Stimulated activated CD8-positive, alpha-beta memory T cell treated with anti-CD3 and anti-CD28 coated beads, Interleukin-15, amount 100 ng/mL, for 1 hour (primary cell): Measurements from ENCODE around the gene CHRNA9.
"Not testable (repeated sequence)": the region's sequence is repeated elsewhere in the genome, so short reads cannot be mapped to it uniquely, and the experiment has no call there.

Experiments
- DNase-seq: peaks from one replicate; pipeline ENCODE4 v3.0.0-alpha.2; 2020; ENCODE audit warnings: low read depth

The CHRNA9 gene

GRCh38 chr4:40380647-40381046 lies 45.5 kb downstream of the CHRNA9 start:
- no peak for DNase-seq

- no peak for DNase-seq
Observed at GRCh38 chr4:40388239-40388638, 53.1 kb downstream of the CHRNA9 start.

- no peak for DNase-seq
Observed at GRCh38 chr4:40389986-40390385, 54.9 kb downstream of the CHRNA9 start.

DNA sequence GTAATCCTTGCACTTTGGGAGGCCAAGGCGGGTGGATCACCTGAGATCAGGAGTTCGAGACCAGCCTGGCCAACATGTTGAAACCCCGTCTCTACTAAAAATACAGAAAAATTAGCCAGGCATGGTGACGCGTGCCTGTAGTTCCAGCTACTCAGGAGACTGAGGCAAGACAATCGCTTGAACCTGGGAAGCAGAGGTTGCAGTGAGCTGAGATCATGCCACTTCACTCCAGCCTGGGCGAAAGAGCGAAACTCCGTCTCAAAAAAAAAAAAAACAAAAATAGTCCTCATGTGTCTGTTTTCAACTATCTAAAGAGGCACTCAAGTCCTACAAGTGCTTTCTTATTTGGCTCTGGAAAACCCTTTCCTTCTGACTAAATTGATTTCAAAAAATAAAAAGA lies 57.1 kb downstream of the CHRNA9 start:
- not testable (repeated sequence) for DNase-seq

- DNase-seq = no peak
Observed at GRCh38 chr4:40394236-40394635, 59.1 kb downstream of the CHRNA9 start.

DNA sequence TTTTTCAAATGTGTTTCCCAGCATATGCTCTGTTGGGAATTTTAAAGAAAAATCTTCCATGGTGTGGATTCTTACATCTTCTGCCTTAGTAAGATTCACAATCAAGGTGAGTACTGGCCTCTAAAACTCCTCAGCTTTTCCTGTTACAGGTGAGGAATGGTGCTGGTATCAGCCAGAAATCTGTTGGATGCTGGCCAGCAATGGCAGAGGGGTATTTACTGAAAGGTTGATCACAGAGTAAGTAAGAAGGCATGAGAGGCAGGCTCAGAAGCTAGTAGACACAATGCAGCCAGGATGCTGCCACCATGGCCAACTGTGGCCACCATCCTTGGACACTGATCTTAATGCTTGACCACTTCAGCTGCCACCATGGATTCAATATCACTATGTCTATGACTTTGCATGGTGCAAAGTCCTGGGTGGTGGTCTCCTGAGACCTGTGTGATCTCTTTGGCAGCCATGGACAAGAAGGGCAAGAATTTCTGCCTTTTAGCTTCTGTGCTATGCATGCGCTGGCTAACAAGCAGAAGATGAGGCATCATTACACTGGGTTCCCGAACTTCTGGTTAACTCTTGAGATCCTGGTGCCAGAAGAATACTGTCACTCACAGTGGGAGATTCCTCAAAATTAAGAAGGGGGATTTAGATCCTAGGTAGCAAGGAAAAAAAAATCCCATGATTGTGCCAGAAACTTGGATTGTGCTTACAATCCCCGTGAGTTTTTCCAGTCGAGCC lies 60.2 kb downstream of the CHRNA9 start:
- no peak for DNase-seq

DNA sequence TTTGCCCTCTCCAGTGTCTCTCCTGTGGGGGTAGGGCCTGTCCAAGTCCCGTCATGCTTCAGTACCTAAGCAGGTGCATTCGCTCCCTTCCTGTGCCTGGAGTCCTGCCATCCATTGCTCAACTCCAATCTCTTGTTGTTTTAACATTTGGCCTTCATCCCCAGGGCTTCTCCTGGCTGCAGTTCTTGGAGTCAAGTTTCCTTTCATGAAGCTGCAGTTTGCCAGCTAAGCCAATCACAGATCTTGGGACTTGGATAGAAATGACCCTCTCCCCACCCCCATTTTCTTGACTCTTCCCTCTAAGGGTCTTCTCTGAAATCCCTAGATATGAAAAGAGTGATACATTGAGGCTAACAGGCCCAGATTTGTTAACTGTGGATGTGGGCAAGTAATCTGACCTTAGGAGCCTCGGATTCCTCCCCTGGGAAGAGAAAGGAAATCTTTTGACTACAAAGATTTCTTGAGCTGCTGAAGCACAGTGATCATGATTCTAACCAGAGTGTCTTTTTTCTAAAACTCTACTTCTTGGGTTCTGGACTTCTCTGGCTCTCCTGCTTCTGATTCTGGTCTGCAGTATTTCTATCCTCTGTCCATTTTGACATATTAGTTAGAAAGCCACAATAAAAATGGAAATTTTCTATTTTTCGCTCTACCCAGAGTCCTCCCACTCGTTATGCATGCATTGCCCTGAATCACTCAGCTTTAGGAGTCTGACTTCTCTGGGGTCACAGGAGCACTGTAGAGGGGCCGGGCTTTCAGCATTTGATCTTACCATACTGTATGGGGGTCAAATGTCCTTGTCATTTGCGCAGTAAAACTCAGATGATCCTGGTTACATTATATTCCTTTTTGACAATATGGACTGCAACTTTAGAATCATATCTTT lies 61.0 kb downstream of the CHRNA9 start:
- DNase-seq = no peak

DNA sequence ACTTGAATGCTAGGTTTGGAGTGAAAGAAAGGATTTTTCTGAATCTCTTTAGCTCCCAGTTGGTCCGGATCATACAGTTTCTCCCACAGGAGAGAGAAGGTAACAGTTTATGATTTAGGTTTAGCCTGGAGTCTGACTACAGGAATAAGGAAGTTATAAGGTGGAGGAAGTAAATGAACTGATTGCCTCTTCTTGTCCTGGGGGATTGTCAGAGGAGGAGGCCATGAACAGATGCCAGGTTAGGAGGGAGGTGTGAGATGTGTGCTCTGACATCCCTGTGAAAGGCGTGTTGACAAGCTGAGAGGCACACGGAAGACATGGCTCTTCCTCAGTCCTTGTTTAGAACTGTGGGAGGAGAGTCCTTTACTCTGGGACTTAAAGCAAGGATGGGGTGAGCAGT lies 64.4 kb downstream of the CHRNA9 start:
- no peak for DNase-seq

DNA sequence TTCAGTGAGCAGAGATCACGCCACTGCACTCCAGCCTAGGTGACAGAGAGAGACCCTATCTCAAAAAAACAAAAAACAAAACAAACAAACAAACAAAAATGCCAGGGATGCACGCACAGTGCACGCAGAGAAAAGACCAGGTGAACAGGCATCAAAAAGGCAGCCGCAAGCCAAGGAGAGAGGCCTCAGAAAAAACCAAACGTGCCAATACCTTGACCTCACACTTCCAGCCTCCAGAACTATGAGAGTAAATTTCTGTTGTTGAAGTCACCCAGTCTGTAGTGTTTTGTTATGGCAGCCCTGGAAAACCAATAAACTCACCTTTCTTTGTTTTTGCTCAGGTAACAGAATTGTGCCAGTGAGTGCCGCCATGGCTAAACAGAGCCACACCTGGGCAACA lies 66.0 kb downstream of the CHRNA9 start:
- no peak for DNase-seq

DNA sequence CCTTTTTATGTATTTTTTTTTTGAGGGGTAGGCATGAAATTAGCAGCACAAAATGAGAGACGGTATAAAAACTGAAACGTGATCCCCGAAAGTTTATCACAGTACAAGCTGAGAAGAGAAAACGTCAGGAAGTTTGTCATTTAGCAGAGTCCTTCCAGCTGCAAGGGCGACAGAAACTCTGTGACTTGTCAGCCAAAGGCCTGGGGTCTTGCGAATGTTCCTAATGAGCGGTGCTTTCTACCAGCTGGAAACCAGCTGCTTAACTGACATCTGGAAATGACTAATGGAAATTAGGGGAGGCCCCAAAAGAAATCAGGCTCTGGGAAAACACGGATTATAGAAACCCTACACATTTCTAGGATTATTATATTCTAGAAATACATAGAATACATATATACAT lies 66.5 kb downstream of the CHRNA9 start:
- DNase-seq = no peak

- DNase-seq = no peak
Observed at GRCh38 chr4:40402556-40402955, 67.4 kb downstream of the CHRNA9 start.

GRCh38 chr4:40403081-40403480 lies 67.9 kb downstream of the CHRNA9 start:
- no peak for DNase-seq
